HG03064 (cell line): ENCODE data around the gene FOXK2.

Experiments used
- ATAC-seq: cut with Tn5 transposase; IDR thresholded peaks from one replicate; pipeline ENCODE4 v1.9.1; 2021; ENCODE audit warnings: low read depth; ENCODE audit not compliant: unreplicated experiment

Gene FOXK2

GRCh38 chr17:82601447-82602000 lies 82.0 kb downstream of the FOXK2 start:
- no peak for ATAC-seq

DNA sequence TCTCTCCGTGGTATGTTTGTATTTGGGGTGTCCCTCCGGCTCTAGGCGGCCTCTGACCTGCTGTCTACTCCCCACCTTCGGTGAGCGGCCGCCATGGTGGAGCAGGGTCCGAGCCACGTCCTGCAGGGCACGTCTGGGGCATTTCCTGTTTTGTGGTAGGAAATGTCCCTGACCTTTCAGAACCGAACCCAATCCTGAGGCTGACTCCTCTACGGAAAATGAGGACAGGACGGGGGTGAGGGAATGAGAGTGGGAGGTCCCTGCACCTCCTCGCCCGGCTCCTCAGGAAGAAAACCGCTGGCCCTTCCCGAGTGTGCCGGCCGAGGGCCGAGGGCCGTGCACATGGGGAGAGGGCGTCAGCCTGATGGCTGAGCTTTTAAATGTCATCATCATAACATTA lies 83.0 kb downstream of the FOXK2 start:
- ATAC-seq, result no peak

GRCh38 chr17:82602986-82603710 lies 83.6 kb downstream of the FOXK2 start:
- ATAC-seq, result no peak

GRCh38 chr17:82603981-82604448 lies 84.5 kb downstream of the FOXK2 start:
- no peak for ATAC-seq

GRCh38 chr17:82604532-82604931 lies 85.0 kb downstream of the FOXK2 start:
- no peak for ATAC-seq

DNA sequence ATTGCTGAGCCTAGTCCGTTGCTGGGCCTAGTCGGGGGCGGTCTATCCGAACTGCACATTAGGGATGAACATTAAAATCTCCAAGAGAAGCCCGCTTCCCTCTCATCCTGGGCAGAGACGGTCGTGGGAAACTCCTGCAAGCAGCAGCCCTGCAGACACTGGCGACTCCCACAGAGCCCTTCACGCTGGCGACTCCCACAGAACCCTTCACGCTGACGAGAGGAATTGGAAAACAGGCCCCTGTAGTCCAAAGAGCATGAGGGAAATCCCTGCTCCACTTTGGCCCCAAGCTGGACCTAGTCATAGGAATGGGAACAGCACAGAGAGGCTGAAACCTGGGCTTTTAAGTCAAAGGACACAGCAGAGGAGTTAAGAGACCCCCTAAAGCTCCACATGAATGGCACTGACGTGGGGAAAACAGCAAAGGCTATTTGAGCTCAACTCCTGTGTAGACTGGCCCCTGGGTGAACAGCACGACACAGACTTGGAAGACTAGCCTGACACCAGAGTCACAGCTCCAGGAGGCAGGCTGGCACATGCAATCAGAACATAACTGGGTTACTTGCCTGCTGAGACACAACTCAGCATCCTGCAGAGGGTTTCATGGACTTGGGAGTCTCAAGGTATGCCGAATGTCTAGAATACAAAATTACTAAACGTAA lies 86.5 kb downstream of the FOXK2 start:
- no peak for ATAC-seq

GRCh38 chr17:82608816-82609215 lies 89.3 kb downstream of the FOXK2 start:
- ATAC-seq, result no peak

GRCh38 chr17:82609655-82610054 lies 90.1 kb downstream of the FOXK2 start:
- ATAC-seq, result no peak

DNA sequence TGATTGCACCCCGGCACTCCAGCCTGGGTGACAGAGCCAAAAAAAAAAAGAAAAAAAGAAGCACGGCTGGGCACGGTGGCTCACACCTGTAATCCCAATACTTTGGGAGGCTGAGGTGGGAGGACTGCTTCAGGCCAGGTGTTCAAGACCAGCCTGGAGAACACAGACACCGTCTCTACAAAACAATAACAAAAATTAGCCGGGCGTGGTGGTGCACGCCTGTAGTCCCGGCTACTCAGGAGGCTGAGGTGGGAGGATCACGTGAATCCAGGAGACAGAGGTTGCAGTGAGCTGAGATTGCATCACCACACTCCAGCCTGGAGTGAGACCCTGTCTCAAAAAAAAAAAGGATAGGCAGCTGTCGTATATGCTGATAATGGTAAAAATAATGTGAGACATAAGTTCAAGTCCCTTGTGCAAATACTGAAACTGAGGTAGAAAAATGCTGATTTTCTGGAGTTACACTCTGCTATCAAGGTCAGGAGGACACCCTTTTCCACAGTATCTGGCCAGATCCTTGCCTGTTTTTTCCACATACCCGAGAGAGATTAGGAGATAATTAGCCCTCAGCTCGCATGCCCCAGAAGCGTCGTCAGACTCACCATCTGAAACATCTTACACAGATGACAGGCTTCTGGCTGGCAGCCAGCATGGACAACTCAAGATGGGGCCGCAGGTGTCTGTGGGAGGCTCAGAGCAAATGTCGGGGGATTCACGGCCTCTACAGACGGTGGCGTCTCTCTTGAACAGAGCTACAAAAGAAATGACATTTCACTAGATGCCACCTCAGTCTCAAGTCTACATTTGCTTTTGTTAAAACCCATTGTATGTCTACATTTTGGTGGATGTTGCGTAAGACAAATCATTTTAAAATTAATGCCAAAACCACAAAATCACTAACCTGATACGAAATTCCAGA lies 91.9 kb downstream of the FOXK2 start:
- no peak for ATAC-seq

DNA sequence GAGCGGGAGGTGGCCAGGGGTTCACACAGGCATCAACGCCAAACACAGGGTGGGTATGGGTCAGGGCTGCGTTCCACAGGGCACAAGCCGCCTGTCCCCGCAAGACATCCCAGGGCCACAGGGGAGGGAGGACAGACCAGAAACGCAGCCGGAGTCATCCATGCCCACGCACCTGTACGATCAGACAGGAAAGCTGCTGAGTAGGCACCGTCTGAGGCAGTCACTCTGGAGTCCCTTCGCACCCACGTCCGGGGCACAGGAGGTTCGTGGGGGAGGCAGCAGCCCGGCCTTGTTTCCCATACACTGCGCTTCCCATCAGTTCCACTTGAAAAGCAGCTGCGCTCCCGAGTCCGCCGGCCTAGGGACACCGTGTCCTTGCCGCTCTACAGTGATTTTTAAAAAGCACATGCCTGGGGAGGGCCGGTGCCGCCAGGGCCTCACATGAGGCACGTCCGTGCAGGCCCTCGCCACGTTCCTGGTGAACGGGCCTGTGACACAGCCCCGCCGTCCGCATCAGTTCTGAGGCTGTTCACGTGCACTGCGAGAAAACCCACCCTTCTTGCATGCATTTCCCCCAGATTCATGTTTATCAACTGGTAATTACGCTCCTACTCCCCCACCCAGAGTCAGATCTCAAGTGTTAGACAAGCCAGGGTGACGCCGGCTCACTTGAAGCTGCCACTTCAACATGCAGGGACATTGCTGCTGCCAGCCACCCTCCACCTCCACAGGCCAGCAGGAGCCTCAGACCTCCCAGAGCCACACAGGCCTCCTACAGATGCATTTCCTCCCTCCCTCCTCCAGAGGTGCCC lies 94.0 kb downstream of the FOXK2 start:
- ATAC-seq, result no peak

DNA sequence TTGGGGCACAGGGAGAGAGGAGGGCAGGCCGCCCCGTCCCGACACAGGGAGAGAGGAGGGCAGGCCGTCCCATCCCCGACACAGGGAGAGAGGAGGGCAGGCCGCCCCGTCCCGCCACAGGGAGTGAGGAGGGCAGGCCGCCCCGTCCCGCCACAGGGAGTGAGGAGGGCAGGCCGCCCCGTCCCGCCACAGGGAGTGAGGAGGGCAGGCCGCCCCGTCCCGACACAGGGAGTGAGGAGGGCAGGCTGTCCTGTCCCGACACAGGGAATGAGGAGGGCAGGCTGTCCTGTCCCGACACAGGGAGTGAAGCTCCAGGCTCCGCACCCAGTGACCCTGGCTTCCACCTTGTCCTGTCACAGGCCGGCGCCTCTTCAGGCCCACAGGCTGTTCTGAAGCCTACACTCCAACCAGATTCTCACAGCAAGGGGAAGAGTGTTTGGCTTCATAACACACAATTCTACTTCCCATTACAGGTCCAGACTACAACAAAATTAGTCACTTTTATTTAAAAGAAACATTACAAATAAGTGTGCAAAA lies 94.6 kb downstream of the FOXK2 start:
- ATAC-seq, result no peak

DNA sequence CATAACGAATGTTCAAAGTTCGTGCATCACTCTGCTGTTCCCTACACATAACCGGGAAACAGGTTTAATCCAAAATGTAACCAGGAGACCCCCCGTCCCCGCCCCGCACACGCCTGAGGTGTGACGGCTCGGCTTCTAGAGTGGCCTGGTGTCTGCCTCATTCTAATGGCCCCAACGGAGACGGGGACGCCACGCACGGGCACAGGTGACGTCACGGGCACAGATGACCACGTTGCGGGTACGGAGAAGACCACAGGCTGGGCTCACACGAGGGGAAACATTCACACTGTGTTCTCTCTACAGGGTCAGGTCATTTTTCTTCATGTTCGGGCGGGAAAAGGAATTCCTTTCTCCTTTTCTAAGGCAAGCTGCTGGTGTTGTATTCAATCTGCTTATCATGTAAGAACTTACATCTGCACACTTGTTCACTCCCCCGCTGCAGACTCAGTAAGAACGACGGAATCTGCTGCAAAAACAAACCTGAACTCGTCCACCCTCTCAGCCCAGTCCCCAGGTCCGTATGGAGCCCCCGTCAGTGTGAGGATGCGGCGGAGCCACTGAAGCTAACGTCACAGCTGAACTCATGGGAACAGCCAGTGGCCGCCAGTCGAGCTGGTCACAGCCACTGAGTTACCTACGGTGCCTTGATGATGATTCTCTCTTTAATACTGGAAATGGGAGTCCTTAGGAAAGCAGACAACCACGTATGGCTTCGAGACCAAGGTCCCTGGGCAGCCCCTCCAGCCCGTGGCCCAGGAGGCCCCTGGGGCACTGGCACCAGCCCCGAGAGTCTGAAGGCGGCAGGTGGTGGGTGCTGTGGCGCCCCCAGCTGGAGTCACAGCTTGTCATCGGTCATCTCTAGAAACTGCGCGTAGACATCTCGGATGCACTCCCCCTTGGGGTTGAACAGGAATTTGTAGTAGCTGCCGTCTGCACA lies 95.8 kb downstream of the FOXK2 start:
- ATAC-seq, result no peak

DNA sequence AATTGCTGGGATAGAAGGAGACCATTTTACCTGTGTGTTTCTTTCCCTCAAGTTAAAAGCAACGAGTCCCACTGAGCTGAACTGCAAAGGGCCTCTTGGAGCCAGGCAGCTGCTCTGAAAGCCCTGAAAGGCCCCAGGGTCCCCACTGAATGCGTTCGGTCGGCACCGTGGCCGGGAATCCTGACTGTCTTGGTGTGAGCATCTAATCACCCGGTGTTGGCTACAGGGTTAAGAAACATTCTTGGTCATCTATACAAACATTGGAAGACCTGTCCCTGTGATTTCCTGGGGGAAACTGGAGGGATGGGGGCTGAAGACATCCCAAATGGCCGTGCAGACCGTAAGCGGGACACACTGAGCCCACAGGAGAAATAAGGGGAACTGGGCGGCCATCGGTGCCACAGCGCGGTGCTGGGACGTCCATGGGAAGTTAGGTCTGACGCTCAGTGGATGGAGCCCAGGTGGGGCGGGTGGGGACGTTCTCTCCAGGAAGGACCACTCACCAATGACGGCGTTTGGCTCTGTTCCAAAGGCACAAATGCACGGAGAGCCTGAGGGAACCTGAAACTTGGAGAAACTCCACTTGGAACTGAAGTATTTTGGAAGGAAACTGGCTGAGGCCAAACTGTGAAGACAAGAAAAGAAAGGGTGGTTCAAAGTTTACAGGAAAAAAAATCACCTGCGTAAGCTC lies 96.6 kb downstream of the FOXK2 start:
- no peak for ATAC-seq

DNA sequence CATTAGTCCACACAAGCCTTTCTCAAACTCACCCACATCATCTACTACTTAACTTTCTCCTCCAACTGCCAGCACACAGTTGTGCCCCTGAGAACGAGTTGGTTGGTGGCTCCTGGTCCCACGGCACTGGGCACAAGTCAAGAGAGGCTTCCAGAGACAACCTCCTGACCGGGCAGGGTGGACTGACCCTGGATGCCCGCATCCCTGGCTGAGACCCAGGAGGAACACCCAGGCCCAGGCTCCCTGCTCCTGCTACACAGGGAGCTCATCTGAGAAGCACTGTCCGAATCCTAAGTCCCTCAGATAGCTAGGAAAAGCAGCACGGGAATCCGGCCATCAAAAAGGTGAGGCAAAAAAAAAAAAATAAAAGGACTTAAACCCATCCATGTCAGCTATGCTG lies 99.7 kb downstream of the FOXK2 start:
- no peak for ATAC-seq

GRCh38 chr17:82619641-82620040 lies 100.1 kb downstream of the FOXK2 start:
- ATAC-seq, result no peak

DNA sequence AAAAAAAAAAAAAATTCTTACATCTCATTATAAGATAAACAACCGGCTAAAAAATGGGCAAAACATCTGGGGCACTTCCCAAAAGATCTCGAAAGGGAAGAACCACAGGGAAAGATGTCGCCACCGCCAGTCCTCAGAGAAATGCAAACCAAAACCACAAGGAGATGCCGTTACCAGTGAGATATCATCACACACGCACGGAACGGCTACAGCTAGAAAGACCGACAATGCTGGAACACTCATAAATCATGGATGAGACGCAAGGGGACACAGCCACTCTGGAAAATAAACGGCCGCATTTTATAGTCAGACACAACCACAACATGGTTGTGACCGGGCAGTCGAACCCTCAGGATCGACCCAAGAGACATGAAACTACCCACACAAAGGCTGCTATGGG lies 104.2 kb downstream of the FOXK2 start:
- no peak for ATAC-seq

- no peak for ATAC-seq
Observed at GRCh38 chr17:82627405-82627804, 107.9 kb downstream of the FOXK2 start.

GRCh38 chr17:82629748-82630147 lies 110.2 kb downstream of the FOXK2 start:
- ATAC-seq, result no peak
